Prostate gland (tissue), 2 donors: ENCODE measurements around the gene GRB7.

ENCODE experiments used
- CTCF ChIP-seq, 4 experiments: fragments of 200-600 bp in 2 of 4; fragments of 450-650 bp in 2 of 4; sonication (generic) in 2 of 4; IDR thresholded peaks; 1 replicate in 3 of 4; 2 replicates in 1 of 4; pipeline ENCODE4 v1.5.1; 2016 to 2019; ENCODE audit warnings: antibody characterized with exemption in 4 of 4, mild to moderate bottlenecking in 2 of 4, moderate library complexity in 2 of 4
- POLR2A ChIP-seq: fragments of 450-650 bp; IDR thresholded peaks from one replicate; pipeline ENCODE4 v1.6.1; 2016; ENCODE audit warnings: antibody characterized with exemption, mild to moderate bottlenecking

- TF ChIP-seq POLR2A (no peak), CTCF (IDR thresholded peaks at IDR 0.05) (no peak)
These were observed 22.2 kb upstream of the GRB7 start for GRCh38 chr17:39715375-39716072.
